ENCODE data around the gene CAMK1D. TPM values are rescaled to one million over a fixed set of nuclear protein-coding genes. Genes with fewer than 3 reads are reported as not detected.
A peak's percentile ranks its signal among the peaks of the same experiment; 100 is the strongest.

Gene CAMK1D
- total RNA-seq, 1 donor: 11.2 TPM

- TF ChIP-seq CTCF (IDR thresholded peaks at IDR 0.05; ENCODE audit: extremely low read depth, low read depth, low read length): no peak
- H2AFZ ChIP-seq (ENCODE audit: low read length): no peak overlapping the region
- no peaks in the 10 kb centered on the region for H3K36me3 ChIP-seq (ENCODE audit: insufficient read depth, low read length)
- no peak overlapping the region for H3K4me3 ChIP-seq (ENCODE audit: insufficient read depth, low read length)
- no peaks in the 10 kb centered on the region for H3K9me3 ChIP-seq (ENCODE audit: low read depth, low read length)
- H4K20me1 ChIP-seq (ENCODE audit: insufficient read depth, low read length): no peaks in the 10 kb centered on the region
- no peaks in the 10 kb centered on the region for H3K27me3 ChIP-seq (ENCODE audit: insufficient read depth, low read length)
- peaks cover 6% of the 10 kb centered on the region for H3K4me1 ChIP-seq (ENCODE audit: insufficient read depth, low read length)
- H3K79me2 ChIP-seq (ENCODE audit: insufficient read depth, low read length): no peaks in the 10 kb centered on the region
- DNase-seq (ENCODE audit: insufficient read length, low spot score, missing footprints): no peak
- no peak overlapping the region for H3K4me2 ChIP-seq (ENCODE audit: insufficient read depth, low read length)
- no peak overlapping the region for H3K27ac ChIP-seq (ENCODE audit: low read depth, low read length)
Measured at GRCh38 chr10:12443026-12443425, 93.7 kb downstream of the CAMK1D start.

- no peak for TF ChIP-seq CTCF (IDR thresholded peaks at IDR 0.05; ENCODE audit: extremely low read depth, low read depth, low read length)
- no peak overlapping the region for H3K27ac ChIP-seq (ENCODE audit: low read depth, low read length)
- H4K20me1 ChIP-seq (ENCODE audit: insufficient read depth, low read length): no peaks in the 10 kb centered on the region
- no peaks in the 10 kb centered on the region for H3K27me3 ChIP-seq (ENCODE audit: insufficient read depth, low read length)
- H3K9me3 ChIP-seq (ENCODE audit: low read depth, low read length): no peaks in the 10 kb centered on the region
- no peaks in the 10 kb centered on the region for H3K36me3 ChIP-seq (ENCODE audit: insufficient read depth, low read length)
- DNase-seq (ENCODE audit: insufficient read length, low spot score, missing footprints): no peak
- no peaks in the 10 kb centered on the region for H3K79me2 ChIP-seq (ENCODE audit: insufficient read depth, low read length)
- H3K4me2 ChIP-seq (ENCODE audit: insufficient read depth, low read length): no peak overlapping the region
- no peak overlapping the region for H3K4me3 ChIP-seq (ENCODE audit: insufficient read depth, low read length)
- no peak overlapping the region for H2AFZ ChIP-seq (ENCODE audit: low read length)
- H3K4me1 ChIP-seq (ENCODE audit: insufficient read depth, low read length): peaks cover 10% of the 10 kb centered on the region
Measured at GRCh38 chr10:12444981-12445700, 95.8 kb downstream of the CAMK1D start.

- no peak overlapping the region for H2AFZ ChIP-seq (ENCODE audit: low read length)
- no peaks in the 10 kb centered on the region for H4K20me1 ChIP-seq (ENCODE audit: insufficient read depth, low read length)
- H3K27ac ChIP-seq (ENCODE audit: low read depth, low read length): no peak overlapping the region
- no peak overlapping the region for H3K4me3 ChIP-seq (ENCODE audit: insufficient read depth, low read length)
- peaks cover 10% of the 10 kb centered on the region for H3K4me1 ChIP-seq (ENCODE audit: insufficient read depth, low read length)
- no peaks in the 10 kb centered on the region for H3K27me3 ChIP-seq (ENCODE audit: insufficient read depth, low read length)
- no peaks in the 10 kb centered on the region for H3K79me2 ChIP-seq (ENCODE audit: insufficient read depth, low read length)
- no peaks in the 10 kb centered on the region for H3K36me3 ChIP-seq (ENCODE audit: insufficient read depth, low read length)
- no peak for TF ChIP-seq CTCF (IDR thresholded peaks at IDR 0.05; ENCODE audit: extremely low read depth, low read depth, low read length)
- DNase-seq (ENCODE audit: insufficient read length, low spot score, missing footprints): no peak
- no peaks in the 10 kb centered on the region for H3K9me3 ChIP-seq (ENCODE audit: low read depth, low read length)
- H3K4me2 ChIP-seq (ENCODE audit: insufficient read depth, low read length): no peak overlapping the region
Measured at GRCh38 chr10:12445701-12446334, 96.5 kb downstream of the CAMK1D start.

- peak overlapping the region; percentile 74 for H3K4me2 ChIP-seq (ENCODE audit: insufficient read depth, low read length)
- no peaks in the 10 kb centered on the region for H3K79me2 ChIP-seq (ENCODE audit: insufficient read depth, low read length)
- peak overlapping the region; percentile 46 for H3K4me3 ChIP-seq (ENCODE audit: insufficient read depth, low read length)
- H2AFZ ChIP-seq (ENCODE audit: low read length): peak overlapping the region; percentile 45
- no peak for DNase-seq (ENCODE audit: insufficient read length, low spot score, missing footprints)
- H3K27ac ChIP-seq (ENCODE audit: low read depth, low read length): peak overlapping the region; percentile 87
- no peaks in the 10 kb centered on the region for H3K9me3 ChIP-seq (ENCODE audit: low read depth, low read length)
- H3K4me1 ChIP-seq (ENCODE audit: insufficient read depth, low read length): peaks cover 10% of the 10 kb centered on the region
- TF ChIP-seq CTCF (IDR thresholded peaks at IDR 0.05; ENCODE audit: extremely low read depth, low read depth, low read length): no peak
- H4K20me1 ChIP-seq (ENCODE audit: insufficient read depth, low read length): no peaks in the 10 kb centered on the region
- no peaks in the 10 kb centered on the region for H3K27me3 ChIP-seq (ENCODE audit: insufficient read depth, low read length)
- H3K36me3 ChIP-seq (ENCODE audit: insufficient read depth, low read length): no peaks in the 10 kb centered on the region
Measured at GRCh38 chr10:12448340-12448728, 99.0 kb downstream of the CAMK1D start.

Measured in osteoblast (primary cell).